KG1 (cell line): ENCODE data around the gene UNC5B.
A peak's percentile ranks its signal among the peaks of the same experiment; 100 is the strongest.

Source experiments
- DNase-seq: peaks from one replicate; lab custom pipeline; 2025; lab: John Stamatoyannopoulos, UW

The UNC5B gene

GRCh38 chr10:71300555-71301370, 88.4 kb downstream of the UNC5B start:
- DNase-seq, result no peak

GRCh38 chr10:71301371-71301916, 89.1 kb downstream of the UNC5B start:
- DNase-seq, result no peak

- DNase-seq, result no peak
These were observed 90.1 kb downstream of the UNC5B start for GRCh38 chr10:71302451-71302850.

- peak; percentile 37 for DNase-seq
These were observed 90.7 kb downstream of the UNC5B start for GRCh38 chr10:71302874-71303568.

- no peak for DNase-seq
These were observed 91.2 kb downstream of the UNC5B start for GRCh38 chr10:71303569-71303907.

- no peak for DNase-seq
These were observed 92.5 kb downstream of the UNC5B start for GRCh38 chr10:71304914-71305313.

GRCh38 chr10:71306979-71307378, 94.6 kb downstream of the UNC5B start:
- DNase-seq, result no peak

GRCh38 chr10:71307469-71308085, 95.2 kb downstream of the UNC5B start:
- no peak for DNase-seq

- DNase-seq, result no peak
These were observed 95.9 kb downstream of the UNC5B start for GRCh38 chr10:71308244-71308643.

GRCh38 chr10:71308985-71309384, 96.6 kb downstream of the UNC5B start:
- DNase-seq, result no peak

GRCh38 chr10:71309919-71310318, 97.5 kb downstream of the UNC5B start:
- DNase-seq, result no peak

- DNase-seq, result no peak
These were observed 99.8 kb downstream of the UNC5B start for GRCh38 chr10:71312220-71312619.

GRCh38 chr10:71312811-71313789, 100.7 kb downstream of the UNC5B start:
- DNase-seq, result no peak

GRCh38 chr10:71314028-71314693, 101.8 kb downstream of the UNC5B start:
- no peak for DNase-seq

- DNase-seq, result no peak
These were observed 102.4 kb downstream of the UNC5B start for GRCh38 chr10:71314694-71315225.

- no peak for DNase-seq
These were observed 103.9 kb downstream of the UNC5B start for GRCh38 chr10:71316056-71316785.

GRCh38 chr10:71316786-71317160, 104.4 kb downstream of the UNC5B start:
- DNase-seq, result no peak

GRCh38 chr10:71317739-71318138, 105.4 kb downstream of the UNC5B start:
- DNase-seq, result no peak

GRCh38 chr10:71319042-71319799, 106.9 kb downstream of the UNC5B start, which contains the start of gene SLC29A3:
TSS of gene SLC29A3 (plus strand) at chr10:71319259. CDS start at chr10:71319310, 51 bp downstream.
- peak; percentile 69 for DNase-seq
